ENCODE results near the gene FRMD8. TPM values are rescaled to one million over a fixed set of nuclear protein-coding genes. Genes with fewer than 3 reads are reported as not detected.
A peak's percentile ranks its signal among the peaks of the same experiment; 100 is the strongest.

FRMD8 gene
- total RNA-seq, 1 donor from 2014 or later: 21.9 TPM

DNA sequence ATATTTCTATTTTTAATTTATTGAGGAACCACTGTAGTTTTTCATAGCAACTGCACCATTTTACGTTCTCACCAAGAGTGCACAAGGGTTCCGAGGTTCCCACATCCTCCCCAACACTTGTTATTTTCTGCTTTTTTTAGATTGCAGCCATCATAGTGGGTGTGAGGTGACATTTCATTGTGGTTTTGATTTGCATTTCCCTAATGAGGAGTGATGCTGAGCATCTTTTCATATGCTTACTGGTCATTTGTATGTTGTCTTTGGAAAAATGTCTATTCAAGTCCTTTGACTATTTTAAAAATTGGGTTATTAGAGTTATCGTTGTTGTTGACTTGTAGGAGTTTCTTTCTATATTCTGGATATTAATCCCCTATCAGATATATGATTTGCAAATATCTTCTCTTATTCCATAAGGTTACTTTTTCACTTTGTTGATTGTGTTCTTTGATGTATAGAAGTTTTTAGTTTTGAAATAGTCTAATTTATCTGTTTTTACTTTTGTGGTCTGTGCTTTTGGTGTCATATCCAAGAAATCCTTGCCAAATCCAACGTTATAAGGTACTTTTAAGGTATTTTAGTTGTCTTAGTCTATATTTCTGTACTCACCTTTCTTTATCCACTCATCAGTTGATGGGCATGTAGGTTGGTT is 45.1 kb downstream of the FRMD8 start:
- Histone ChIP-seq H3K36me3 (ENCODE audit: control insufficient read depth, insufficient read depth, low read length) (peaks cover 16% of the 10 kb centered on the region), H3K27me3 (ENCODE audit: control insufficient read depth, insufficient read depth, low read length) (no peaks in the 10 kb centered on the region), H3K4me3 (ENCODE audit: low read depth, low read length) (no peak overlapping the region)
- FAIRE-seq (no peak), DNase-seq (ENCODE audit: low read depth) (peak; percentile 19)
- no peak for TF ChIP-seq CTCF (IDR thresholded peaks at IDR 0.05; ENCODE audit: insufficient read depth, low read length, severe bottlenecking)

DNA sequence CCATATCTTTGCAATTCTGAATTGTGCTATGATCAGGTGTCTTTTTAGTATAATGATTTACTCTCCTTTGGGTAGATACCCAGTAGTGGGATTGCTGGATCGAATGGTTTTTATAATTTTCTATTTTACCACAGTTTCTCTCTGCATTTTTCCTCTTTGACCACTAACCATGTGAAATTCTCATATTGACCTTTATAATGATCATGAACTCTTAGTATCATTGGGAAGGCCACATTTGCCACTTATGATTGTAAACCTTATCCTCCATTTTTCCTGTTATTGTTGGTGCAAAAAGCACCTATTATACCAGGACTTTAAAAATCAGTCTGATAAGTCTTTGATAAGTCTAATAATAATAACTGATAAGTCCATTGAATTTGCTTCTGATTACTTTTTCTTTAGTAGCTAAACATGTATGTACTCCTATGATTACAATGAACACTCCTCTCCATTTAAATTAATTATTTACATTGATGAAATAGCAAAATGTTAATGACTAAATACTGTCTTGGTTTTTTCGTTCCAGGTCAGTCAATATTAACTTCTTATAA is 45.7 kb downstream of the FRMD8 start:
- no peak overlapping the region for H3K4me3 ChIP-seq (ENCODE audit: low read depth, low read length)
- H3K27me3 ChIP-seq (ENCODE audit: control insufficient read depth, insufficient read depth, low read length): no peaks in the 10 kb centered on the region
- FAIRE-seq: no peak
- no peak for TF ChIP-seq CTCF (IDR thresholded peaks at IDR 0.05; ENCODE audit: insufficient read depth, low read length, severe bottlenecking)
- DNase-seq (ENCODE audit: low read depth): peak; percentile 15
- H3K36me3 ChIP-seq (ENCODE audit: control insufficient read depth, insufficient read depth, low read length): peaks cover 18% of the 10 kb centered on the region

DNA sequence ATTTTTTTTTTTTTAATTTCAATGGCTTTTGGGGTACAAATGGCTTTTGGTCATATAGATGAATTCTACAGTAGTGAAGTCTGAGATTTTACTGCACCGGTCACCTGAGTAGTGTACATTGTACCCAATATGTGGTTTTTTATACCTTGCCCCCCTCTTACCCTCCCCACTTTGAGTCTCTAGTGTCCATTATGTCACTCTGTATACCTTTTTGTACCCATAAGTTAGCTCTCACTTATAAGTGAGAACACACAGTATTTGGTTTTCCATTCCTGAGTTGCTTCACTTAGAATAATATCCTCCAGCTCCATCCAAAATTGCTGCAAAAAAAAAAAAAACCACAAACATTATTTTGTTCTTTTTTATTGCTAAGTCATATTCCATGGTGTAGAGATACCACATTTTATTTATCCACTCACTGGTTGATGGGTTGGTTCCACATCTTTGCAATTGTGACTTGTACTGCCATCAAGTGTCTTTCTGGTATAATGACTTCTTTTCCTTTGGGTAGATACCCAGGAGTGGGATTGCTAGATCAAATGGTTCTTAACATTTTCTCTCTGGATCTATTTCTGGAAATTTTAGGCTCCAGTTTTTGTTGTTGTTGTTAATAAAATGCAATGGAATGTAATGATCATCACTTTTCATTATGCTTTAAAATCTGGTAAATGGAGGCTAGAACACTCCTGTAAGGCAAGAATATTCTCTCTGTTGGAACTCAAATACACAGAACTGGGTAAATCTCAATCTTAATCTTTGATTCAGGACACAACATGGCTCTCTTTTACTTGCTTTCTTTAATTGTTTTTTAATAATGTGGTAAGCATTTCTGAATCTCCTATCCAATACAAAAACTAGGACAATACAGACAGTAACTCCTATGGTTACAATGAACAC is 46.5 kb downstream of the FRMD8 start:
- FAIRE-seq: no peak
- no peak for TF ChIP-seq CTCF (IDR thresholded peaks at IDR 0.05; ENCODE audit: insufficient read depth, low read length, severe bottlenecking)
- DNase-seq (ENCODE audit: low read depth): peak; percentile 28

GRCh38 chr11:65433657-65434056 is 47.2 kb downstream of the FRMD8 start:
- FAIRE-seq (no peak), DNase-seq (ENCODE audit: low read depth) (no peak)
- no peak overlapping the region for H3K4me3 ChIP-seq (ENCODE audit: low read depth, low read length)
- no peaks in the 10 kb centered on the region for H3K27me3 ChIP-seq (ENCODE audit: control insufficient read depth, insufficient read depth, low read length)
- no peak for TF ChIP-seq CTCF (IDR thresholded peaks at IDR 0.05; ENCODE audit: insufficient read depth, low read length, severe bottlenecking)
- peaks cover 21% of the 10 kb centered on the region for H3K36me3 ChIP-seq (ENCODE audit: control insufficient read depth, insufficient read depth, low read length)

More for the DNA sequence above, 46.5 kb downstream of the FRMD8 start:
- H3K36me3 ChIP-seq (ENCODE audit: control insufficient read depth, insufficient read depth, low read length): peaks cover 19% of the 10 kb centered on the region
- H3K4me3 ChIP-seq (ENCODE audit: low read depth, low read length): no peak overlapping the region
- no peaks in the 10 kb centered on the region for H3K27me3 ChIP-seq (ENCODE audit: control insufficient read depth, insufficient read depth, low read length)

DNA sequence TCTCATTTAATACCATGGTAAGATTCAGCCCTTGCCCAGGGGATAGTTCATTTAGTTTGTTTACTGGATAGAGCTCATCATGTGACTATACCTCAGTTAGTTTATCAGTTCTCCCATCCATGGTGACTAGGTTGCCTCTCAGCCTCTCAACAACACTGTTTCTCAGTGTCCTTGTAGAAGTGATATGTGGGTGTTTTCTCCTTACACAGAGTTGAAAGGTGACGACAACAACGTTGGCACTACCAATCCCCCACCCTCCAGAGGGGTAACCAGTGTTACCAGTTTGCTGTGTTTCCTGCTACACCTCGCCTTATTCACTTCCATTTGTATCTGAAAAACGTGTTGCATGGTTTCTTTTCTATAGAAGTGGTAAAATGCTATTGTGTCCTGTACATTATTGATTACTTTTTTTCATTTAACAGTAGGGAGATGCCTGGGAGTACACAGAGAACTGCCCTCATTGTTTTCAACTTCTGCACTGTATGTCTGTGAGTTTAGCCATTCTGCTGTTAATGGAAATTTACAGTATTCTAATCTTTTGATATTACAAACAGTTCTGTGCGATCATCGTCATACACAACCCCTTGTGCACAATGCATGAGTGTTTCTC is 47.7 kb downstream of the FRMD8 start:
- Histone ChIP-seq H3K36me3 (ENCODE audit: control insufficient read depth, insufficient read depth, low read length) (peaks cover 21% of the 10 kb centered on the region), H3K4me3 (ENCODE audit: low read depth, low read length) (no peak overlapping the region), H3K27me3 (ENCODE audit: control insufficient read depth, insufficient read depth, low read length) (no peaks in the 10 kb centered on the region)
- peak; percentile 15 for DNase-seq (ENCODE audit: low read depth)
- TF ChIP-seq CTCF (IDR thresholded peaks at IDR 0.05; ENCODE audit: insufficient read depth, low read length, severe bottlenecking): no peak
- FAIRE-seq: no peak

All from bronchial epithelial cell (primary cell).